Measurements from ENCODE around the gene AKR1D1. TPM values are rescaled to one million over a fixed set of nuclear protein-coding genes. Genes with fewer than 3 reads are reported as not detected.

The AKR1D1 gene
- total and polyA plus RNA-seq, 2 of the 13 experiments (the other 11 are each of a cell fraction or from before 2014, with no cell fraction given), result 6.9 to 37.0 TPM

GRCh38 chr7:138151731-138152577, 75.7 kb downstream of the AKR1D1 start (continued):
- TF ChIP-seq ZNF280D (CRISPR knock-in tag; IDR thresholded peaks at IDR 0.05) (peak; percentile 68; the same call in 1 of the 2 replicates), ZNF367 (CRISPR knock-in tag; IDR thresholded peaks at IDR 0.05; ENCODE audit: borderline replicate concordance) (no peak), ZNF547 (CRISPR knock-in tag; IDR thresholded peaks at IDR 0.05) (0 out of 2 replicates have a peak, but pooled peaks have one; percentile 4), ZBTB46 (CRISPR knock-in tag; IDR thresholded peaks at IDR 0.05; ENCODE audit: borderline replicate concordance) (no peak), BCL6 (CRISPR knock-in tag; IDR thresholded peaks at IDR 0.05) (0 out of 2 replicates have a peak, but pooled peaks have one; percentile 45), ZNF652 (CRISPR knock-in tag; IDR thresholded peaks at IDR 0.05; ENCODE audit: borderline replicate concordance, low read depth) (no peak), ZNF841 (CRISPR knock-in tag; IDR thresholded peaks at IDR 0.05; ENCODE audit: borderline replicate concordance) (no peak), RELA (CRISPR knock-in tag; IDR thresholded peaks at IDR 0.05) (no peak), NKX3-1 (CRISPR knock-in tag; IDR thresholded peaks at IDR 0.05) (no peak), ZNF780A (CRISPR knock-in tag; IDR thresholded peaks at IDR 0.05) (no peak), ZNF510 (CRISPR knock-in tag; IDR thresholded peaks at IDR 0.05; ENCODE audit: low read depth) (no peak), SRF (IDR thresholded peaks at IDR 0.05; ENCODE audit: low read depth, low read length) (no peak), FOXM1 (CRISPR knock-in tag; IDR thresholded peaks at IDR 0.05) (no peak), GABPB1 (CRISPR knock-in tag; IDR thresholded peaks at IDR 0.05) (no peak), ZNF124 (CRISPR knock-in tag; IDR thresholded peaks at IDR 0.05) (0 out of 2 replicates have a peak, but pooled peaks have one; percentile 24), ZKSCAN5 (CRISPR knock-in tag; IDR thresholded peaks at IDR 0.05) (no peak), IRX3 (CRISPR knock-in tag; IDR thresholded peaks at IDR 0.05; ENCODE audit: borderline replicate concordance, low read depth) (no peak), KDM4B (CRISPR knock-in tag; IDR thresholded peaks at IDR 0.05) (no peak), ZNF557 (CRISPR knock-in tag; IDR thresholded peaks at IDR 0.05) (no peak), ZFAT (CRISPR knock-in tag; conservative IDR thresholded peaks at IDR 0.05) (no peak), ELF4 (CRISPR knock-in tag; IDR thresholded peaks at IDR 0.05; ENCODE audit: borderline replicate concordance) (no peak), HNRNPH1 (optimal IDR thresholded peaks at IDR 0.05; ENCODE audit: low read depth, low read length) (no peak), ZFP82 (CRISPR knock-in tag; IDR thresholded peaks at IDR 0.05; ENCODE audit: borderline replicate concordance) (peak; percentile 56; the same call in 1 of the 2 replicates)

Measured in HepG2 (cell line).